Cardiac fibroblast (primary cell): ENCODE measurements around the gene INO80C.

Experiments
- DNase-seq, 2 donors: peaks; one replicate each; pipeline versions ENCODE4 v3.0.0 to v3.0.0-alpha.2; 2010; ENCODE audit warnings: low read depth in 2 of 2
- H3K4me3 ChIP-seq, 2 donors: replicated peaks in 1 of 2; 1 replicate in 1 of 2; 2 replicates in 1 of 2; pipeline ENCODE4 v1.5.1; 2011; ENCODE audit warnings: low read depth in 2 of 2, low read length in 2 of 2, mild to moderate bottlenecking in 2 of 2, moderate library complexity in 1 of 2
- TF ChIP-seq, protein P1 (sequence below): IDR thresholded peaks from one replicate; pipeline ENCODE4 v1.5.1; 2011; ENCODE audit warnings: low read depth, mild to moderate bottlenecking, low read length, inconsistent platforms

Gene INO80C

DNA sequence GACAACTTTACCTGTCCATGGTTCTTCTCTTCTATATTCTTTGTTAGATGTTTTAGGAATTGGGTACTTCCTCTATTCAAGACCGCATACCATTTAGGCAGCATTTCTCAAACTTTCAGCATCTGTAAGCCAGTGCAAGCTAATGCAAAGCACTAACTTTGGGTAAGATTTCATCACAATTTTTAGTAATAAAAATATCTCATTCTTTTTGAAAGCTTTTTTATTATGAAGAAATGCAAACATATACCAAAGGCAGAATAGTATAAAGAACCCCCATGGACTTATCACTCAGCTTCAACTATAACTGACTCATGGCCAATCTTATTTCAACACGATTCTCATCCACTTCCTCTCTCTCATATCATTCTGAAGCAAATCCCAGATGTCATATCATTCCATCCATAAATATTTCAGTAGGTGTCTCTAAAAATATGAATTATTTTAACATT is 32.9 kb downstream of the INO80C start:
- no peak for DNase-seq
- no peak overlapping the region for H3K4me3 ChIP-seq
- TF ChIP-seq, protein P1, sequence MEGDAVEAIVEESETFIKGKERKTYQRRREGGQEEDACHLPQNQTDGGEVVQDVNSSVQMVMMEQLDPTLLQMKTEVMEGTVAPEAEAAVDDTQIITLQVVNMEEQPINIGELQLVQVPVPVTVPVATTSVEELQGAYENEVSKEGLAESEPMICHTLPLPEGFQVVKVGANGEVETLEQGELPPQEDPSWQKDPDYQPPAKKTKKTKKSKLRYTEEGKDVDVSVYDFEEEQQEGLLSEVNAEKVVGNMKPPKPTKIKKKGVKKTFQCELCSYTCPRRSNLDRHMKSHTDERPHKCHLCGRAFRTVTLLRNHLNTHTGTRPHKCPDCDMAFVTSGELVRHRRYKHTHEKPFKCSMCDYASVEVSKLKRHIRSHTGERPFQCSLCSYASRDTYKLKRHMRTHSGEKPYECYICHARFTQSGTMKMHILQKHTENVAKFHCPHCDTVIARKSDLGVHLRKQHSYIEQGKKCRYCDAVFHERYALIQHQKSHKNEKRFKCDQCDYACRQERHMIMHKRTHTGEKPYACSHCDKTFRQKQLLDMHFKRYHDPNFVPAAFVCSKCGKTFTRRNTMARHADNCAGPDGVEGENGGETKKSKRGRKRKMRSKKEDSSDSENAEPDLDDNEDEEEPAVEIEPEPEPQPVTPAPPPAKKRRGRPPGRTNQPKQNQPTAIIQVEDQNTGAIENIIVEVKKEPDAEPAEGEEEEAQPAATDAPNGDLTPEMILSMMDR = no peak

DNA sequence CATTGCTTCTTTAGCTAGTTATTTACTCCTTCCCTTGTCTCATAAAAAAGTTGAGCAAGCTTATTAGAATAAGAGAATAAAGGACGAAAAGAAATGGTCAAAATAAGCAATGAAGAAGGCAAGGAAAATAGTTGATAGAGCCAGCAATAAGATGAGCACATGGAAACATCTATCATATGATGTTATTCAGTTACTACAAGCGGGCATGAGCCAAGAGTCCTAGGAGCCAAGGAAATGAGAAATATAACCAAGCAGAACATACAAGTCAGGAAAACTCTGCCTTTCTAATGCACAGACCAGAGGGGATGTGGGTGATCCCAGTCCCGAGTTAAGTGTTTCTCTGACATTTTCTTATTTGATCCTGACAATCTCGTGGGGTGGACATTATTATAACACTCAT is 33.9 kb downstream of the INO80C start:
- TF ChIP-seq, protein P1 = no peak
- H3K4me3 ChIP-seq = no peak overlapping the region
- DNase-seq = no peak

DNA sequence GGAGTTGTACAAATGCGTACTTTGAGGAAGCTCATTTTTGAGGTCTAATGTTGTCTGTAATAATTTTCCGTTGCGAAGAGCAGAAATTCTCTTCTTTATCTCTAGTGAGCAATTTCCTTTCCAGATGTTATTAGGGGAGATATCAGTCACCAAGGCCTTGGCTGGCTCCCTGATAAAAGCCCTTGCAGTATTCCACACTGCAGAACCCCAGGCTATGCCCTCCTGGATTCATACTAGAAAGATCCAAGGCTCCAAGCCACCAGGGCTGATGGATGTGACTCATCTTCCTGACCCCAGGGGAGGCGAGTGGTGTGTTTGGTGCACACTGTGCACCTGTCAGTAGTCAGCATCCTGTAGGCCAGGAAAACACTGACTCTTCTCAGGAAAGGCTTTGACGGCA is 34.7 kb downstream of the INO80C start:
- peak; percentile 68 to 78 for DNase-seq
- TF ChIP-seq, protein P1 = no peak
- no peak overlapping the region for H3K4me3 ChIP-seq

DNA sequence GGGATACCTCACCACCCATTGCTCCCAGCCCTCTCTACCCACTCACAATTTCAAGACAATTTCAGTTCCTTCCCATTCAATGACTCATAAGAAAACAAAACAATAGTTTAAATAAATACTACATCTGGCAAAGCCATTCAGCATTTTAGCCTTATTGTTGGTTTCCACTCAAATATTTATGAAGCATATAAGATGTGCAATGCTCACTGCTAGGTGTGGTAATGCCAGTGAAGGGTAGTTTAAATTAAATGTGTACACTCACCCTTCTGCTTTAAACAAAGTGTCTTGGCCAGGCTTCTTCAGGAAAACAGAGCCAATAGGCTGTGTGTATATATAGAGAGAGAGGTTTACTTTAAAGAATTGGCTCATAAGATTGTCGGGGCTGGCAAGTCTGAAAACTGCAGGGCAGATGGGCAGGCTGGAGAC is 37.0 kb downstream of the INO80C start:
- DNase-seq = peak; percentile 19 to 81
- TF ChIP-seq, protein P1 = no peak
- no peak overlapping the region for H3K4me3 ChIP-seq

DNA sequence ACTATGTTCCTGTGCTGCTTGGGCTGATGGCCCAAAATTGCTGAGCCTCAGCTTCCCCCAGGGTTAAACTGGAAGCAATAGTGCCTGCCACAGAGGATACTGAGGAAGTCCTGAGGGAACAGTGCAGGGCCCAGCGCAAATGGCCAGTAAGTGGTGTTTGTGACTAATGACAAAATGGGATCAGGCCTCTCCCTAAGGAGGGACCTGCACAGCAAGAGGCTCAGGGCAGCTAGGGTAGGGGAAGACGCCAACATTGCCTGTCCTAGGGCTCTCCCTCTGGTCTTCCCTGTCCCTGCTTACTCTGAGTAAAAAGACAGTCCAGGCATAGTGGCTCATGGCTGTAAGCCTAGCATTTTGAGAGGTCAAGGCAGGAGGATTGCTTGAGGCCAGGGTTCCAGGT is 37.8 kb downstream of the INO80C start:
- no peak overlapping the region for H3K4me3 ChIP-seq
- DNase-seq = no peak
- TF ChIP-seq, protein P1 = no peak

DNA sequence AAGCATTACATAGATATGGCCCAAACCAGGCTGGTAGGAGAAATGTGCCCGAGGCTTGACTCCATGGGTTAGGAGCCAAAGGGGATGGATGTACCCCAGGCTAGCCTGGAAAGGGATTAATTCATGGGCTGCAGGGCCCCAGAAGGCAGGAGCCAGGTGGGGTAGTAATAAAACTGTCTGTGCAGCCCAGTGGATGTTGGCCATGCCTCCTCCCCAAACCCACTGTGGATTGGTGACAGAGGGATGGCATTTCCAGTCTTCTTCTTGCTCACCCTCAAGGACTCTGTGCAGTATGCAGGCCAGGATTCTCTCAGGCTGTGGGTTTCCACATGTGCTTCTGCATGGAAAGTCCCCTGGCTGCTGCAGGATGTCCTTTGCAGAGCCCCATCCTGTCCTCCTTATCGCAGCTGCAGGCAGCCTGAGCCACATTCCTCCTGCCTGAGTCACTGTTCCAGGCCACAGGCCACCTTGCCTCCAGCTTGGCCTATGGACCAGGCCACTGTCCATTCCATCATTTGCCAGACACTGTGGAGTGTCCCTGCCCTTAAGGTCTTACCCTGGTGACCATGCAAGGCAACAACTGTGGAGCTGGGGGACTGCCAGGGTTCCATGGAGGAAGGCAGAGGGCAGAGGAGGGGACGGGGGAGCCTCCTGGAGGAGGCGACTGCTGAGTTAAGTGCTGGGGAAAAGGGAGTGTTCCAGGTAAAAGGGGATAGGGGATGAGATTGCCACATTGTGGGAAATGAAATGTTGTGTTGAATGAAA is 38.9 kb downstream of the INO80C start:
- peak; percentile 67 to 87 for DNase-seq
- H3K4me3 ChIP-seq = no peak overlapping the region
- TF ChIP-seq, protein P1 = no peak
